K562 (cell line): ENCODE measurements around the gene TRIM23. TPM values are rescaled to one million over a fixed set of nuclear protein-coding genes. Genes with fewer than 3 reads are reported as not detected.

Experiments
- FOS ChIP-seq: IDR thresholded peaks from 3 replicates; pipeline ENCODE4 v1.6.1; 2011; ENCODE audit not compliant: insufficient read length; ENCODE audit errors: extremely low read depth
- HEY1 ChIP-seq: fragments of 250-450 bp; sonication (Bioruptor Pico); IDR thresholded peaks from 2 replicates; pipeline ENCODE4 v1.5.0; 2020; ENCODE audit warnings: mild to moderate bottlenecking, moderate library complexity, borderline replicate concordance
- SIN3B ChIP-seq: fragments of 450-650 bp; IDR thresholded peaks from 2 replicates; pipeline ENCODE4 v1.6.1; 2017; ENCODE audit warnings: low read depth, mild to moderate bottlenecking, moderate library complexity
- ZC3H11A ChIP-seq: IDR thresholded peaks from 2 replicates; pipeline ENCODE4 v1.6.1; 2012; ENCODE audit warnings: low read depth, low read length, improper control_type of control experiment
- ZNF644 ChIP-seq: fragments of 200-800 bp; sonication (Bioruptor generic); IDR thresholded peaks from 2 replicates; pipeline ENCODE4 v1.6.1; 2016; ENCODE audit warnings: low read depth, missing genetic modification characterization, missing compliant biosample characterization
- polyA plus RNA-seq, 8 experiments: library from polyadenylated mRNA; depleted of rRNA in 4 of 8; stranded (reverse) in 5 of 8; unstranded in 3 of 8; fragments of >200 nt; fragmentation: Nextera tagmentation in 2 of 8; fragmentation: Illumina TruSeq in 1 of 8; extraction: Ambion mirVana in 2 of 8; extraction: Trizol in 1 of 8; gene quantifications; 2 replicates each; pipeline versions ENCODE4 v1.2.1 to v1.2.3, GENCODE V29; 2011 to 2014; ENCODE audit warnings: inconsistent platforms in 1 of 8, missing spikeins in 1 of 8
- total RNA-seq, 7 experiments: library from RNA; depleted of rRNA in 6 of 7; stranded (reverse); fragments of >200 nt in 6 of 7; fragmentation: Illumina TruSeq in 2 of 7; extraction: Trizol in 2 of 7; gene quantifications; 2 replicates each; pipeline versions ENCODE4 v1.2.1 to v1.2.3, GENCODE V29; 2011 to 2021; ENCODE audit warnings: low replicate concordance in 1 of 7
- TF ChIP-seq, protein P1 (sequence below), 2 experiments: fragments of 450-650 bp in 1 of 2; IDR thresholded peaks; 2 replicates each; pipeline ENCODE4 v1.6.1; 2011 to 2017; ENCODE audit warnings: low read depth in 2 of 2, antibody characterized with exemption in 1 of 2, borderline replicate concordance in 1 of 2, low read length in 1 of 2, mild to moderate bottlenecking in 1 of 2, mixed read lengths in 1 of 2; ENCODE audit not compliant: control insufficient read depth in 1 of 2
- TF ChIP-seq, protein P2 (sequence below): sonication (generic); formaldehyde crosslinking; IDR thresholded peaks from 2 replicates; pipeline ENCODE4 v1.8.1; 2023; ENCODE audit warnings: mild to moderate bottlenecking, missing genetic modification reagents
- TF ChIP-seq, protein P3 (sequence below): fragments of 450-650 bp; formaldehyde crosslinking; conservative IDR thresholded peaks from 2 replicates; pipeline ENCODE4 v1.4.0; 2022; ENCODE audit warnings: mild to moderate bottlenecking, missing genetic modification characterization
- TF ChIP-seq, protein P4 (sequence below): sonication (generic); formaldehyde crosslinking; IDR thresholded peaks from 2 replicates; pipeline ENCODE4 v1.8.1; 2023; ENCODE audit warnings: mild to moderate bottlenecking, missing genetic modification reagents
- TF ChIP-seq, protein P5 (sequence below): fragments of 250-450 bp; sonication (Bioruptor Pico); IDR thresholded peaks from 2 replicates; pipeline ENCODE4 v1.5.0; 2021; ENCODE audit warnings: mild to moderate bottlenecking, borderline replicate concordance

Gene TRIM23
- total and polyA plus RNA-seq, 9 of the 15 experiments (the other 6 are each of a cell fraction or from before 2014, with no cell fraction given), result 2.4 to 8.5 (median 4.9) TPM

DNA sequence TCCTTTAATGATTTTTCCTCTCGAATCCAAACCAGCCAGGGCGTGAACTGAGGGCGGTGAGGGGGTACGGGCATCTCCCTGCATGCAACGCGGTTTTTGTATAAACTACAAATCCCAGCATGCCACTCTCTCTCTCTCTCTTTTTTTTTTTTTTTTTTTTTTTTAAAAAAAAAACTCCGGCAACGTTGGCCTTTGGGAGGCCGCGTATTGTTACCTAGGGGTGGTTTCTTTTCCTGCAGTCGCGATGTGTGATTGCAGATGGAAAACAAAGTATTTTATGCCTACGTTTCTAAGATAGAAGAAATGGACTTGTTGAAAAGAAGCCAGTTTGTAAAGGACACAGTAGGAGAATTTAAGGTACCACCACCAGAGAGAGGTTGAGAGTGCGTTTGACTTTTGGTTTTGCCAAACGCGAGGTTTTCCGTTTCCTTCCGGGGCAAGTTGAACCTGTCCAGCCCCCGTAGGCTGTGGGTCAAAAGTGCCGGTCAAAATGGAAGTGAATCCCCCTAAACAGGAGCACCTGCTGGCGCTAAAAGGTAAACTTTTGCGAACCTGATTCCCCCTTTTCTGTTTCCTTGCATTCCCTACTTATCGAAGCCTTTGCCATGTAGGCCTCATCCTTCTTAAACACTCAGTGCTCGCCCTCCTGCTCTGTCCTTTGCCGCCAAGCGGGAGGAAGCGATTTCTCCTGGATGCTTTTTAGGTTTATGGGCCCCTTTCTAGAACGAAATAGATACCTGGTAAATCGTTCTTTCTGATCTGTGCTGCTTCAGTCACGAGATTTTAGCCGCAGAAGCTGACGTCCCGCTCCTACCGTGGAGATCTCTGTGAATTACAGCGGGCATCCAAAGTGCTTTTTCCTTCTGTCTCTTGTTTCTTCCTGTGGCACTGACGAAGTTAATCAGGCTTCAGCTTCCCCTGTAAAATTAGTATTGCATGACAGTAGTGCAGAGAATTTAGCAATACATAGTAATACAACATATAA lies 730 bp upstream of the TRIM23 start, which contains the start of the genes SHLD3 and TRAPPC13 (continued):
- TF ChIP-seq, protein P1, sequence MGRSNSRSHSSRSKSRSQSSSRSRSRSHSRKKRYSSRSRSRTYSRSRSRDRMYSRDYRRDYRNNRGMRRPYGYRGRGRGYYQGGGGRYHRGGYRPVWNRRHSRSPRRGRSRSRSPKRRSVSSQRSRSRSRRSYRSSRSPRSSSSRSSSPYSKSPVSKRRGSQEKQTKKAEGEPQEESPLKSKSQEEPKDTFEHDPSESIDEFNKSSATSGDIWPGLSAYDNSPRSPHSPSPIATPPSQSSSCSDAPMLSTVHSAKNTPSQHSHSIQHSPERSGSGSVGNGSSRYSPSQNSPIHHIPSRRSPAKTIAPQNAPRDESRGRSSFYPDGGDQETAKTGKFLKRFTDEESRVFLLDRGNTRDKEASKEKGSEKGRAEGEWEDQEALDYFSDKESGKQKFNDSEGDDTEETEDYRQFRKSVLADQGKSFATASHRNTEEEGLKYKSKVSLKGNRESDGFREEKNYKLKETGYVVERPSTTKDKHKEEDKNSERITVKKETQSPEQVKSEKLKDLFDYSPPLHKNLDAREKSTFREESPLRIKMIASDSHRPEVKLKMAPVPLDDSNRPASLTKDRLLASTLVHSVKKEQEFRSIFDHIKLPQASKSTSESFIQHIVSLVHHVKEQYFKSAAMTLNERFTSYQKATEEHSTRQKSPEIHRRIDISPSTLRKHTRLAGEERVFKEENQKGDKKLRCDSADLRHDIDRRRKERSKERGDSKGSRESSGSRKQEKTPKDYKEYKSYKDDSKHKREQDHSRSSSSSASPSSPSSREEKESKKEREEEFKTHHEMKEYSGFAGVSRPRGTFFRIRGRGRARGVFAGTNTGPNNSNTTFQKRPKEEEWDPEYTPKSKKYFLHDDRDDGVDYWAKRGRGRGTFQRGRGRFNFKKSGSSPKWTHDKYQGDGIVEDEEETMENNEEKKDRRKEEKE (IDR thresholded peaks at IDR 0.05; ENCODE audit: borderline replicate concordance in 1 of 2, control insufficient read depth in 1 of 2, low read depth in 2 of 2, low read length in 1 of 2), result no peak
- TF ChIP-seq FOS, result no peak
- TF ChIP-seq, protein P2, sequence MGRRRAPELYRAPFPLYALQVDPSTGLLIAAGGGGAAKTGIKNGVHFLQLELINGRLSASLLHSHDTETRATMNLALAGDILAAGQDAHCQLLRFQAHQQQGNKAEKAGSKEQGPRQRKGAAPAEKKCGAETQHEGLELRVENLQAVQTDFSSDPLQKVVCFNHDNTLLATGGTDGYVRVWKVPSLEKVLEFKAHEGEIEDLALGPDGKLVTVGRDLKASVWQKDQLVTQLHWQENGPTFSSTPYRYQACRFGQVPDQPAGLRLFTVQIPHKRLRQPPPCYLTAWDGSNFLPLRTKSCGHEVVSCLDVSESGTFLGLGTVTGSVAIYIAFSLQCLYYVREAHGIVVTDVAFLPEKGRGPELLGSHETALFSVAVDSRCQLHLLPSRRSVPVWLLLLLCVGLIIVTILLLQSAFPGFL (CRISPR knock-in tag), result no peak
- TF ChIP-seq SIN3B, result peak; percentile 90
- TF ChIP-seq, protein P3, sequence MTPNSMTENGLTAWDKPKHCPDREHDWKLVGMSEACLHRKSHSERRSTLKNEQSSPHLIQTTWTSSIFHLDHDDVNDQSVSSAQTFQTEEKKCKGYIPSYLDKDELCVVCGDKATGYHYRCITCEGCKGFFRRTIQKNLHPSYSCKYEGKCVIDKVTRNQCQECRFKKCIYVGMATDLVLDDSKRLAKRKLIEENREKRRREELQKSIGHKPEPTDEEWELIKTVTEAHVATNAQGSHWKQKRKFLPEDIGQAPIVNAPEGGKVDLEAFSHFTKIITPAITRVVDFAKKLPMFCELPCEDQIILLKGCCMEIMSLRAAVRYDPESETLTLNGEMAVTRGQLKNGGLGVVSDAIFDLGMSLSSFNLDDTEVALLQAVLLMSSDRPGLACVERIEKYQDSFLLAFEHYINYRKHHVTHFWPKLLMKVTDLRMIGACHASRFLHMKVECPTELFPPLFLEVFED (CRISPR knock-in tag), result no peak
- TF ChIP-seq ZNF644 (tag), result peak; percentile 92
- TF ChIP-seq, protein P4, sequence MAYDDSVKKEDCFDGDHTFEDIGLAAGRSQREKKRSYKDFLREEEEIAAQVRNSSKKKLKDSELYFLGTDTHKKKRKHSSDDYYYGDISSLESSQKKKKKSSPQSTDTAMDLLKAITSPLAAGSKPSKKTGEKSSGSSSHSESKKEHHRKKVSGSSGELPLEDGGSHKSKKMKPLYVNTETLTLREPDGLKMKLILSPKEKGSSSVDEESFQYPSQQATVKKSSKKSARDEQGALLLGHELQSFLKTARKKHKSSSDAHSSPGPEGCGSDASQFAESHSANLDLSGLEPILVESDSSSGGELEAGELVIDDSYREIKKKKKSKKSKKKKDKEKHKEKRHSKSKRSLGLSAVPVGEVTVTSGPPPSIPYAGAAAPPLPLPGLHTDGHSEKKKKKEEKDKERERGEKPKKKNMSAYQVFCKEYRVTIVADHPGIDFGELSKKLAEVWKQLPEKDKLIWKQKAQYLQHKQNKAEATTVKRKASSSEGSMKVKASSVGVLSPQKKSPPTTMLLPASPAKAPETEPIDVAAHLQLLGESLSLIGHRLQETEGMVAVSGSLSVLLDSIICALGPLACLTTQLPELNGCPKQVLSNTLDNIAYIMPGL (CRISPR knock-in tag), result no peak
- TF ChIP-seq, protein P5, sequence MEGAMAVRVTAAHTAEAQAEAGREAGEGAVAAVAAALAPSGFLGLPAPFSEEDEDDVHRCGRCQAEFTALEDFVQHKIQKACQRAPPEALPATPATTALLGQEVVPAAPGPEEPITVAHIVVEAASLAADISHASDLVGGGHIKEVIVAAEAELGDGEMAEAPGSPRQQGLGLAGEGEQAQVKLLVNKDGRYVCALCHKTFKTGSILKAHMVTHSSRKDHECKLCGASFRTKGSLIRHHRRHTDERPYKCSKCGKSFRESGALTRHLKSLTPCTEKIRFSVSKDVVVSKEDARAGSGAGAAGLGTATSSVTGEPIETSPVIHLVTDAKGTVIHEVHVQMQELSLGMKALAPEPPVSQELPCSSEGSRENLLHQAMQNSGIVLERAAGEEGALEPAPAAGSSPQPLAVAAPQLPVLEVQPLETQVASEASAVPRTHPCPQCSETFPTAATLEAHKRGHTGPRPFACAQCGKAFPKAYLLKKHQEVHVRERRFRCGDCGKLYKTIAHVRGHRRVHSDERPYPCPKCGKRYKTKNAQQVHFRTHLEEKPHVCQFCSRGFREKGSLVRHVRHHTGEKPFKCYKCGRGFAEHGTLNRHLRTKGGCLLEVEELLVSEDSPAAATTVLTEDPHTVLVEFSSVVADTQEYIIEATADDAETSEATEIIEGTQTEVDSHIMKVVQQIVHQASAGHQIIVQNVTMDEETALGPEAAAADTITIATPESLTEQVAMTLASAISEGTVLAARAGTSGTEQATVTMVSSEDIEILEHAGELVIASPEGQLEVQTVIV (CRISPR knock-in tag), result no peak
- no peak for TF ChIP-seq ZC3H11A
- no peak for TF ChIP-seq HEY1 (CRISPR knock-in tag)
